ENCODE measurements around the gene PRR16.

DNA sequence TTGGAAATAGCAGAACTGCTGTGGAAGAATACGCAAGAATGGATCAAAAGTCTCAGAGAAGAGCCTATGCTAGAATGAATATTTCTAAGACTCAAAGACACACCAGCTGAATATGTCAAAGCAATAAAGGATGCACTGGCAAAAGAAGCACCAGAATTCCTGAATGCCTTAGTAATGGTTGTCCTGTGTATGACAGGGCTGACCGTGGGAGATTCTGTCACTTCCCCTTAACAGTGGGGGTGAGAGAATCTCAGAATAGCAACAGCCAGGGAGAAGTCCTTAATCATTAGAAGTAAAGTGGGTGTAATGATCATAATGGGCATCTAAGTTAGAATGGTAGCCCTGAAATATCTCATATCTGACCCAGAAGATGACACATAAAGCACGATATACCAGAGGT lies 14.6 kb upstream of the PRR16 start:
- TF ChIP-seq CTCF (IDR thresholded peaks at IDR 0.05) (no peak), POLR2A (IDR thresholded peaks at IDR 0.05) (no peak)

All from esophagus squamous epithelium (tissue), 4 donors.